CD4-positive, alpha-beta T cell treated with Interleukin-17A for 1 hour (primary cell): ENCODE measurements around the gene REEP6.
"Not testable (repeated sequence)": the region's sequence is repeated elsewhere in the genome, so short reads cannot be mapped to it uniquely, and the experiment has no call there.

Experiments
- DNase-seq: peaks from one replicate; pipeline ENCODE4 v3.0.0-alpha.2; 2020

Gene REEP6

GRCh38 chr19:1492474-1493006 lies 1.6 kb downstream of the REEP6 start:
- no peak for DNase-seq

- no peak for DNase-seq
These were observed 3.3 kb downstream of the REEP6 start for GRCh38 chr19:1494115-1494815.

- no peak for DNase-seq
These were observed 4.2 kb downstream of the REEP6 start for GRCh38 chr19:1495051-1495798.

- no peak for DNase-seq
These were observed 5.1 kb downstream of the REEP6 start for GRCh38 chr19:1495799-1496713.

- no peak for DNase-seq
These were observed 6.0 kb downstream of the REEP6 start for GRCh38 chr19:1496714-1497577.

- DNase-seq = no peak
These were observed 6.7 kb downstream of the REEP6 start for GRCh38 chr19:1497578-1498235.

GRCh38 chr19:1499231-1499630 lies 8.2 kb downstream of the REEP6 start:
- DNase-seq = not testable (repeated sequence)

- DNase-seq = no peak
These were observed 10.2 kb downstream of the REEP6 start for GRCh38 chr19:1501200-1501595.

- DNase-seq = no peak
These were observed 11.6 kb downstream of the REEP6 start for GRCh38 chr19:1502433-1503088.

- peak; percentile 67 for DNase-seq
These were observed 12.3 kb downstream of the REEP6 start for GRCh38 chr19:1503089-1503924.

- DNase-seq = no peak
These were observed 13.2 kb downstream of the REEP6 start for GRCh38 chr19:1503925-1504773.

GRCh38 chr19:1505012-1505411 lies 14.0 kb downstream of the REEP6 start:
- DNase-seq = no peak

- no peak for DNase-seq
These were observed 15.3 kb downstream of the REEP6 start for GRCh38 chr19:1505991-1506881.

- no peak for DNase-seq
These were observed 16.2 kb downstream of the REEP6 start for GRCh38 chr19:1507192-1507660.

GRCh38 chr19:1507763-1508506 lies 17.0 kb downstream of the REEP6 start:
- DNase-seq = peak; percentile 96

- DNase-seq = no peak
These were observed 17.5 kb downstream of the REEP6 start for GRCh38 chr19:1508507-1508856.
